OCI-LY7 (cell line): ENCODE results near the gene HCN1. TPM values are rescaled to one million over a fixed set of nuclear protein-coding genes. Genes with fewer than 3 reads are reported as not detected.

ENCODE experiments used
- BruUV-seq: library from RNA; stranded (reverse); fragments of 400-500 nt; replicated peaks from 2 replicates; lab custom pipeline; 2021; lab: Mats Ljungman, UMichigan
- CTCF ChIA-PET: fragments of 300-600 bp; sonication (Branson Sonifier 250); formaldehyde crosslinking; loops from one replicate; lab custom pipeline; 2022; ENCODE audit warnings: antibody characterized with exemption; ENCODE audit not compliant: unreplicated experiment; lab: Charles Lee
- POLR2A ChIA-PET: fragments of 300-600 bp; sonication (Branson Sonifier 250); formaldehyde crosslinking; loops from one replicate; lab custom pipeline; 2022; ENCODE audit warnings: antibody characterized with exemption; lab: Charles Lee
- DNase-seq: peaks from one replicate; pipeline ENCODE4 v3.0.0-alpha.2; 2015; ENCODE audit warnings: low spot score
- H2AFZ ChIP-seq: fragments of 200-600 bp; sonication (generic), shearing (Covaris generic); 2 replicates; pipeline ENCODE4 v1.6.1; 2014; ENCODE audit warnings: mild to moderate bottlenecking, antibody characterized with exemption, low read length, moderate library complexity
- H3K27ac ChIP-seq: fragments of 200-600 bp; sonication (generic); 2 replicates; pipeline ENCODE4 v1.5.1; 2014; ENCODE audit warnings: mixed run types, low read depth, mild to moderate bottlenecking, moderate library complexity, low read length, inconsistent platforms; ENCODE audit not compliant: poor library complexity, severe bottlenecking
- H3K36me3 ChIP-seq: fragments of 200-600 bp; sonication (generic); 2 replicates; pipeline ENCODE4 v1.6.1; 2014; ENCODE audit warnings: mild to moderate bottlenecking, antibody characterized with exemption, low read length, moderate library complexity, mixed read lengths; ENCODE audit not compliant: insufficient read depth
- H3K4me1 ChIP-seq: fragments of 200-600 bp; sonication (generic); 2 replicates; pipeline ENCODE4 v1.5.1; 2014; ENCODE audit warnings: mild to moderate bottlenecking, low read length; ENCODE audit not compliant: insufficient read depth, poor library complexity, severe bottlenecking
- H3K4me2 ChIP-seq: fragments of 200-600 bp; sonication (generic); 2 replicates; pipeline ENCODE4 v1.6.1; 2014; ENCODE audit warnings: mild to moderate bottlenecking, low read length
- H3K4me3 ChIP-seq: fragments of 200-600 bp; sonication (generic); 2 replicates; pipeline ENCODE4 v1.5.1; 2014; ENCODE audit warnings: mild to moderate bottlenecking, low read depth, low read length; ENCODE audit not compliant: poor library complexity, severe bottlenecking
- H3K79me2 ChIP-seq: fragments of 200-600 bp; sonication (generic); 2 replicates; pipeline ENCODE4 v1.6.1; 2016; ENCODE audit warnings: low read depth, mild to moderate bottlenecking, low read length, moderate library complexity, mixed read lengths; ENCODE audit not compliant: insufficient read depth
- H3K9me2 ChIP-seq: fragments of 200-600 bp; sonication (generic); 2 replicates; pipeline ENCODE4 v1.6.1; 2016; ENCODE audit warnings: mild to moderate bottlenecking, low read length, mixed read lengths; ENCODE audit not compliant: insufficient read depth
- H3K9me3 ChIP-seq: fragments of 200-600 bp; sonication (generic); 2 replicates; pipeline ENCODE4 v1.6.1; 2014; ENCODE audit warnings: mild to moderate bottlenecking, mixed run types, low read length, mixed read lengths
- H4K20me1 ChIP-seq: fragments of 200-600 bp; sonication (generic); 2 replicates; pipeline ENCODE4 v1.6.1; 2014; ENCODE audit warnings: mild to moderate bottlenecking, antibody characterized with exemption, low read length, moderate library complexity, mixed read lengths; ENCODE audit not compliant: insufficient read depth
- CTCF ChIP-seq: fragments of 200-600 bp; sonication (generic); conservative IDR thresholded peaks from 2 replicates; pipeline ENCODE4 v1.5.1; 2014; ENCODE audit warnings: mild to moderate bottlenecking, antibody characterized with exemption, low read length, moderate library complexity, mixed read lengths
- EZH2phosphoT487 ChIP-seq: fragments of 200-600 bp; sonication (generic); IDR thresholded peaks from 2 replicates; pipeline ENCODE4 v1.6.1; 2018; ENCODE audit warnings: low read depth, borderline replicate concordance, mild to moderate bottlenecking, mixed run types, antibody characterized with exemption, low read length, moderate library complexity, mixed read lengths
- intact Hi-C: fragments of 100-400 bp; cut with micrococcal nuclease; formaldehyde crosslinking; loops from one replicate; pipeline ENCODE4 v1.10.0; 2022; ENCODE audit not compliant: unreplicated experiment
- total RNA-seq, 2 experiments: library from RNA; depleted of rRNA in 1 of 2; stranded (reverse); fragments of >200 nt in 1 of 2; shearing (Covaris generic) in 1 of 2; gene quantifications; 2 replicates each; pipeline ENCODE4 v1.2.3, GENCODE V29; 2014 to 2022

The HCN1 gene
- total RNA-seq, 2 experiments from 2014 or later, result not detected

DNA sequence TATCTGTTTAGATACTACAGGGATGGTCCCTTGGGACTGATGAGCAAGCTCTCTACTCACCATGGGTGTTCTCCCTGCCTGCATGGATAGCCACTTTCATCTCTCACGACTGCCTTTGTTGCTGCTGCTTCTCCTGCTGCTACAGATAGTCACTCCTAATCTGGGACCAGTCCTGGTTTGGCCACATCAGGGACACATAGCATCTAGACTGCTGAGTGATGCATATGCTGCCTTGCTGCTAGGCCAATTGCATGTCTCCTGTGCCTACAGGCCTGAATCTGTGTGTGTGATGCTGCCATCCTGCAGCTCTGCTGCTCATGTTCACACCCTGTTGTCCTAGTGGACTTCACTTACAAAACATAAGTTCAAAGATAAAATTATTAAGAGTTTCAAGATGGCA, 297.1 kb downstream of the HCN1 start:
- no peaks in the 10 kb centered on the region for H3K79me2 ChIP-seq
- H3K27ac ChIP-seq, result no peak overlapping the region
- intact Hi-C loops, result no loop called here
- no peak for TF ChIP-seq CTCF
- no peak for TF ChIP-seq EZH2phosphoT487
- H3K9me3 ChIP-seq, result no peaks in the 10 kb centered on the region
- BruUV-seq, result no TSS peak
- no peak overlapping the region for H3K4me3 ChIP-seq
- H3K4me1 ChIP-seq, result no peaks in the 10 kb centered on the region
- H3K9me2 ChIP-seq, result no peaks in the 10 kb centered on the region
- DNase-seq, result no peak
- H3K4me2 ChIP-seq, result no peak overlapping the region
- ChIA-PET CTCF (no interaction called here), POLR2A (interaction anchor here (0.6 kb wide), 1 partner anchor 19 kb away, joined by 3 read pairs; no protein-coding TSS in a partner anchor)
- H3K36me3 ChIP-seq, result no peaks in the 10 kb centered on the region
- H2AFZ ChIP-seq, result no peak overlapping the region
- H4K20me1 ChIP-seq, result no peaks in the 10 kb centered on the region

DNA sequence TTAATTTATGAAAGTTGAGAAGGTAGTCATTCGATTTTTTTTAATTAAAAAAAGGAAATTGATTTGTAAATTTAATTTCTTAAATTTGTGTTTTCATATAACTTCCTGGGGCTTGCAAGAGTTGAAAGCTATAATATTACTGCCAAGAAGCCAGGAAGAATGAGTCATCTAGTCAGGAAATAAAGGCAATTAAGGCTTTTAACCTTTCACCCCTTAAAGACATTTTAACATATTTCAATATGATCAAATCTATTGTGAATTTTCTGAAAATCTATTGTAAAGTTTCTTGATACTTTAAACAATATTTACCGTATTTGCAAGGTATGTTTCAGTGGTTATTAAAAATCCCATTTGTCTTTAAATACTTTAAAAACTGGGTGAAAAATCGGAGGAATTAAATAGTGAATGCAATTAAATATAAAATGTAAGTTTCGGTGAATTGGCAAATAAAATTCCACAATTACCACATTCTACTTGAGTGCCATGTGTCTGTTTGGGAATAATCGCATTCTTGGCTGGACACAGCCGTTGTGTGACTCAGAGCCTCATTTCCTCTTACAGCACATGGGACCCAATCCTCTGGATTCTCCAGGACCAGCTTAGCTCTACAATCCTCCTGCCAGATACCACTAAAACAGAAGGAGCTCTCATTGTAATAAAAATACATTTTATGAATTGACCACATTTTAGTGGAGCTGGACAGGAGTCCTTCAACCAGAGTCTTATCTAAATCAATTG, 310.7 kb downstream of the HCN1 start:
- ChIA-PET POLR2A (no interaction called here), CTCF (no interaction called here)
- Histone ChIP-seq H3K36me3 (no peaks in the 10 kb centered on the region), H3K27ac (no peak overlapping the region), H4K20me1 (no peaks in the 10 kb centered on the region), H2AFZ (no peak overlapping the region), H3K9me3 (no peaks in the 10 kb centered on the region), H3K4me2 (no peak overlapping the region), H3K9me2 (no peaks in the 10 kb centered on the region), H3K4me1 (no peaks in the 10 kb centered on the region), H3K79me2 (no peaks in the 10 kb centered on the region), H3K4me3 (no peak overlapping the region)
- BruUV-seq, result no TSS peak
- TF ChIP-seq EZH2phosphoT487 (no peak), CTCF (no peak)
- intact Hi-C loops, result no loop called here
- DNase-seq, result no peak

DNA sequence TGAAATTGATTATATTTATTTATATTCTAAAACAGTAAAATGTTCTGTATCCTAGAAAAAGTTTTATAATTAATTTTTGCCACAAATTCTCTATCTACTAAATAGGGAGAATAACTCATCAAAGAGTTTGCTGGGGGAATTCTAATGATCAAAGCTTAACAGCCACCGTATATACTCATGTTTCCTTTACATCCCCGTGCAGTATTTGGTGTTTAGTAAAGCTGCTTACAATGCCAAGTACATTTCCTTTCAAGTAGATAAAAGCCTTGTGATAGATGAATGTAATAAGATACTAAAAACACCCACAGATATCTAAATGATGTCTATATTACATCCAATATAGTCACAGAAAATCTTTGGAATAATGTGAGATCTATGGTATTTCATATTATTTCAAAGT, 312.2 kb downstream of the HCN1 start:
- Histone ChIP-seq H3K4me1 (no peaks in the 10 kb centered on the region), H3K79me2 (no peaks in the 10 kb centered on the region), H3K27ac (no peak overlapping the region), H3K36me3 (no peaks in the 10 kb centered on the region), H3K4me2 (no peak overlapping the region), H3K9me2 (no peaks in the 10 kb centered on the region), H2AFZ (no peak overlapping the region), H3K9me3 (no peaks in the 10 kb centered on the region), H3K4me3 (no peak overlapping the region), H4K20me1 (no peaks in the 10 kb centered on the region)
- ChIA-PET POLR2A (no interaction called here), CTCF (no interaction called here)
- no peak for DNase-seq
- intact Hi-C loops, result no loop called here
- BruUV-seq, result no TSS peak
- TF ChIP-seq EZH2phosphoT487 (no peak), CTCF (no peak)
